ENCODE data around the gene TATDN3. TPM values are rescaled to one million over a fixed set of nuclear protein-coding genes. Genes with fewer than 3 reads are reported as not detected.
"Not testable (repeated sequence)": the region's sequence is repeated elsewhere in the genome, so short reads cannot be mapped to it uniquely, and the experiment has no call there.

TATDN3 gene
- total and polyA plus RNA-seq, 2 donors: 19.1 TPM

DNA sequence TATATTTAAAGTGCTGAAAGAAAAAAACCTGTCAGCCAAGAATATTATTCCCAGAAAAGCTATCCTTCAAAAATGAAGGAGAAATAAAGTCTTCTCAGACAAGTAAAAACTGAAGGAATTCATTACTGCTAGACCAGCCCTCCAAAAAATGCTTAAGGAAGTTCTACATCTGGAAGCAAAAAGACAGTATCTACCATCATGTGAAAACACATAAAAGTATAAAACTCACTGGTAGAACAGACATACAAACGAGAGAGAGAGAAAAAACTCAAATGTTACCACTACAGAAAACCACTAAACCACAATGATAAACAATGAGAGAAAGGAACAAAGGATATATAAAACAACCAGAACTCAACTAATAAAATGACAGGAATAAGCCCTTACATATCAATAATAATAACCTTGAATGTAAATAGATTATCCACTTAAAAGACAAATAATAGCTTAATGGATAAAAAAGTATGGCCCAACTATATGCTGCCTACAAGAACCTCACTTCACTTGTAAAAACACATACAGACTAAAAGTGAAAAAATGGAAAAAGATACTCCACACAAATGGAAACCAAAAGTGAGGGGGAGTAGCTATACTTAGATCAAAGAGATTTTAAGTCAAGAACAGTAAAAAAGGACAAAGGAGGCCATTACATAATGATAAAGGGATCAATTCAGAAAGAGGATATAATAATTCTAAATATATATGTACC is 22.1 kb upstream of the TATDN3 start:
- 4% methylated on average over 1 of the region's 1 CpG for WGBS
- Histone ChIP-seq H3K9me3 (ENCODE audit: control insufficient read depth in 2 of 2, insufficient read depth in 1 of 2, low read length in 1 of 2) (peaks cover 0 to 5% of the 10 kb centered on the region in 2 donors), H3K36me3 (ENCODE audit: control insufficient read depth in 2 of 2, insufficient read depth in 2 of 2, low read length in 1 of 2) (peaks cover 7 to 22% of the 10 kb centered on the region in 2 donors), H3K4me3 (ENCODE audit: low read length in 2 of 2) (no peak overlapping the region), H3K27ac (ENCODE audit: low read depth in 1 of 2, low read length in 1 of 2) (no peak overlapping the region), H3K27me3 (ENCODE audit: control insufficient read depth in 2 of 2, insufficient read depth in 1 of 2, low read length in 1 of 2) (no peaks in the 10 kb centered on the region), H3K4me1 (ENCODE audit: control insufficient read depth in 2 of 2, insufficient read depth in 2 of 2, low read length in 2 of 2) (no peaks in the 10 kb centered on the region)
- DNase-seq (ENCODE audit: low read depth in 6 of 9, low spot score in 9 of 9): peak in 1 of 9 donors; percentile 21

DNA sequence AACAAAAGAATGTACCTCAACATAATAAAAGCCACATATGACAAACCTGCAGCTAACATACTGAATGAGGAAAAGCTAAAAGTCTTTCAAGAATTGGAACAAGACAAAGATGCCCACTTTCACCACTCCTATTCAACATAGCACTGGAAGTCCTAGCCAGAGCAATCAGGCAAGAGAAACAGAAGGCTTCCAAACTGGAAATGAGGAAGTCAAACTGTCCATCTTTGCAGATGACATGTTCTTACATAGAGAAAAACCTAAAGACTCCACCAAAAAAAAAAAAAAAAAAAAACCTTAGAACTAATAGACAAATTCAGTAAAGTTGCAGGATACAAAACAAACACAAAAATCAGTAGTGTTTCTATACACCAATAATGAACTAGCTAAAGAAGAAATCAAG is 20.4 kb upstream of the TATDN3 start:
- no peak for DNase-seq (ENCODE audit: low read depth in 6 of 9, low spot score in 9 of 9)
- H3K36me3 ChIP-seq (ENCODE audit: control insufficient read depth in 2 of 2, insufficient read depth in 2 of 2, low read length in 1 of 2): peaks cover 7 to 23% of the 10 kb centered on the region in 2 donors
- H3K9me3 ChIP-seq (ENCODE audit: control insufficient read depth in 2 of 2, insufficient read depth in 1 of 2, low read length in 1 of 2): peaks cover 0 to 5% of the 10 kb centered on the region in 2 donors
- no peaks in the 10 kb centered on the region for H3K27me3 ChIP-seq (ENCODE audit: control insufficient read depth in 2 of 2, insufficient read depth in 1 of 2, low read length in 1 of 2)
- H3K27ac ChIP-seq (ENCODE audit: low read depth in 1 of 2, low read length in 1 of 2): no peak overlapping the region
- no peaks in the 10 kb centered on the region for H3K4me1 ChIP-seq (ENCODE audit: control insufficient read depth in 2 of 2, insufficient read depth in 2 of 2, low read length in 2 of 2)
- H3K4me3 ChIP-seq (ENCODE audit: low read length in 2 of 2): no peak overlapping the region

DNA sequence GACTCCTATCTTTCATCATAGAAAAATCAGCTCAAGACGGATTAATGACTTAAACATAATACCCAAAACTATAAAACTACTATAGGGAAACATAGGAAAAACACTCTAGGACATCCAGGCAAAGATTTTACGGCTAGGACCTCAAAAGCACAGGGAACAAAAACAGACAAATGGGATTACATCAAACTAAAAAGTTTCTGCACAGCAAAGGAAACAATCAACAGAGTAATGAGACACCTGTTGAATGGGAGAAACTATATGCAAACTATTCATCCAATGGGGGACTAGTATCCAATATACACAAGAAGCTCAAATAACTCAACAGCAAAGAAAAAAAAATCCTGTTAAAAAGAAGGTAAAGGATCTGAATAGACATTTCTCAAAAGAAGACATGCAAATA is 18.7 kb upstream of the TATDN3 start:
- Histone ChIP-seq H3K36me3 (ENCODE audit: control insufficient read depth in 2 of 2, insufficient read depth in 2 of 2, low read length in 1 of 2) (peaks cover 7 to 26% of the 10 kb centered on the region in 2 donors), H3K27me3 (ENCODE audit: control insufficient read depth in 2 of 2, insufficient read depth in 1 of 2, low read length in 1 of 2) (no peaks in the 10 kb centered on the region), H3K4me1 (ENCODE audit: control insufficient read depth in 2 of 2, insufficient read depth in 2 of 2, low read length in 2 of 2) (no peaks in the 10 kb centered on the region), H3K9me3 (ENCODE audit: control insufficient read depth in 2 of 2, insufficient read depth in 1 of 2, low read length in 1 of 2) (peaks cover 0 to 2% of the 10 kb centered on the region in 2 donors), H3K27ac (ENCODE audit: low read depth in 1 of 2, low read length in 1 of 2) (no peak overlapping the region), H3K4me3 (ENCODE audit: low read length in 2 of 2) (no peak overlapping the region)
- 99% methylated on average over 2 of the region's 2 CpGs for WGBS
- no peak for DNase-seq (ENCODE audit: low read depth in 6 of 9, low spot score in 9 of 9)

DNA sequence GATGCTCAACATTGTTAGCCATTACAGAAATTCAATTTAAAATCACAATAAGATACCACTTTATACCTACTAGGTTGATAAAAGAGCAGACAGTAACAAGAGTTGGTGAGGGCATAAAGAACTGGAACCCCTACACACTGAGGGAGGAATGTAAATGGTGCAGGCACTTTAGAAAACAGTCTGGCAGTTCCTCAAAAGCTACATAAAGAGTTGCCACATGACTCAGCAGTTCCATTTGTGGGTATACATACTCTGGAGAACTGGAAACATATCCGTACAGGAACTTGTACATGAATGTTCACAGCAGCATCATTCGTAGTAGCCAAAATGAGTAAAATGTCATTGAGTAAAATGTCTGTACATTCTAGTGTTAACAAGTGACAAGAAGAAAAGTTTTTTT is 17.1 kb upstream of the TATDN3 start:
- H3K27me3 ChIP-seq (ENCODE audit: control insufficient read depth in 2 of 2, insufficient read depth in 1 of 2, low read length in 1 of 2): no peaks in the 10 kb centered on the region
- H3K36me3 ChIP-seq (ENCODE audit: control insufficient read depth in 2 of 2, insufficient read depth in 2 of 2, low read length in 1 of 2): peaks cover 7 to 23% of the 10 kb centered on the region in 2 donors
- H3K4me1 ChIP-seq (ENCODE audit: control insufficient read depth in 2 of 2, insufficient read depth in 2 of 2, low read length in 2 of 2): no peaks in the 10 kb centered on the region
- no peaks in the 10 kb centered on the region for H3K9me3 ChIP-seq (ENCODE audit: control insufficient read depth in 2 of 2, insufficient read depth in 1 of 2, low read length in 1 of 2)
- H3K4me3 ChIP-seq (ENCODE audit: low read length in 2 of 2): no peak overlapping the region
- WGBS: 56% methylated on average over 2 of the region's 2 CpGs
- H3K27ac ChIP-seq (ENCODE audit: low read depth in 1 of 2, low read length in 1 of 2): no peak overlapping the region
- peak in 1 of 9 donors; percentile 34 for DNase-seq (ENCODE audit: low read depth in 6 of 9, low spot score in 9 of 9)

DNA sequence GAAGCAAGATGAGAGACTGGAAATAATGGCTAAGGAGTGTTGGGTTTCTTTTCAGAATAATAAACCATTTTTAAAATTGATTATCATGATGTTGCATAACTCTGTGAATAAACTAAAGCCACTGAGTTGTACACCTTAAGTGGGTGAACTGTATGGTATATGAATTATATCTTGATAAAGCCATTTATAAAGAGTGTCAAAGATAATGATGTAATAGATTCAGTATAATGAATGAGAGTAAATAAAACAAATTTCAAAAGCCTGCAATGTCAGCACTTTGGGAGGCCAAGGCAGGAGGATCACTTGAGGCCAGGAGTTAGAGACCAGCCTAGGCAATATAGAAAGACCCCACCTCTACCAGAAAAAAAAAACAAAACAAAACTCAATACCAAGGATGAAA is 16.5 kb upstream of the TATDN3 start:
- H3K27me3 ChIP-seq (ENCODE audit: control insufficient read depth in 2 of 2, insufficient read depth in 1 of 2, low read length in 1 of 2): no peaks in the 10 kb centered on the region
- H3K4me1 ChIP-seq (ENCODE audit: control insufficient read depth in 2 of 2, insufficient read depth in 2 of 2, low read length in 2 of 2): no peaks in the 10 kb centered on the region
- DNase-seq (ENCODE audit: low read depth in 6 of 9, low spot score in 9 of 9): no peak
- H3K4me3 ChIP-seq (ENCODE audit: low read length in 2 of 2): no peak overlapping the region
- H3K27ac ChIP-seq (ENCODE audit: low read depth in 1 of 2, low read length in 1 of 2): no peak overlapping the region
- H3K36me3 ChIP-seq (ENCODE audit: control insufficient read depth in 2 of 2, insufficient read depth in 2 of 2, low read length in 1 of 2): peaks cover 7 to 23% of the 10 kb centered on the region in 2 donors
- no peaks in the 10 kb centered on the region for H3K9me3 ChIP-seq (ENCODE audit: control insufficient read depth in 2 of 2, insufficient read depth in 1 of 2, low read length in 1 of 2)

DNA sequence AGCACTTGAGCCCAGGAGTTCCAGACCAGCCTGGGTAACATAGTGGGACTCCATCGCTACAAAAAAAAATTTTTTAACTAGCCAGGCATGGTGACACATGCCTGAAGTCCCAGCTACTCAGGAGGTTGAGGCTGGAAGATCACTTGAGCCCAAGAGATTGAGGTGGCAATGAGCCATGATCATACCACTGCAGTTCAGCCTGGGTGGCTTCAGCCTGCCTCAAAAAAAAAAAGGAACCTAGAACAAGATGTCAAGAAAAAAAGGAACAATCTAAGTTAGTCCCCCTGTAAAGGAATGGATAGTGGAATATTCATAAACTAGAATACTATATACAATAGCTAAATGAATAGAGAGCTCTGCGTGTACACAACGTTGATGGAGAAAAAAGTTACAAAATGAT is 14.5 kb upstream of the TATDN3 start:
- Histone ChIP-seq H3K27me3 (ENCODE audit: control insufficient read depth in 2 of 2, insufficient read depth in 1 of 2, low read length in 1 of 2) (no peaks in the 10 kb centered on the region), H3K36me3 (ENCODE audit: control insufficient read depth in 2 of 2, insufficient read depth in 2 of 2, low read length in 1 of 2) (peaks cover 0 to 29% of the 10 kb centered on the region in 2 donors), H3K4me3 (ENCODE audit: low read length in 2 of 2) (no peak overlapping the region), H3K9me3 (ENCODE audit: control insufficient read depth in 2 of 2, insufficient read depth in 1 of 2, low read length in 1 of 2) (no peaks in the 10 kb centered on the region), H3K27ac (ENCODE audit: low read depth in 1 of 2, low read length in 1 of 2) (no peak overlapping the region), H3K4me1 (ENCODE audit: control insufficient read depth in 2 of 2, insufficient read depth in 2 of 2, low read length in 2 of 2) (no peaks in the 10 kb centered on the region)
- WGBS: 99% methylated on average over 3 of the region's 3 CpGs
- no peak for DNase-seq (ENCODE audit: low read depth in 6 of 9, low spot score in 9 of 9)

DNA sequence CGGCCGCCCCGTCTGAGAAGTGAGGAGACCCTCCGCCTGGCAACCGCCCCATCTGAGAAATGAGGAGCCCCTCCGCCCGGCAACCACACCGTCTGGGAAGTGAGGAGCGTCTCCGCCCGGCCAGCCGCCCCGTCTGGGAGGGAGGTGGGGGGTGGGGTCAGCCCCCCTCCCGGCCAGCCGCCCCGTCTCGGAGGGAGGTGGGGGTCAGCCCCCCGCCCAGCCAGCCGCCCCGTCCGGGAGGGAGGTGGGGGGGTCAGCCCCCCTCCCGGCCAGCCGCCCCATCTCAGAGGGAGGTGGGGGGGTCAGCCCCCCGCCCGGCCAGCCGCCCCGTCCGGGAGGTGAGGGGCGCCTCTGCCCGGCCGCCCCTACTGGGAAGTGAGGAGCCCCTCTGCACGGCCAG is 12.6 kb upstream of the TATDN3 start:
- not testable (repeated sequence) for H3K4me3 ChIP-seq (ENCODE audit: low read length in 2 of 2); H3K9me3 ChIP-seq (ENCODE audit: control insufficient read depth in 2 of 2, insufficient read depth in 1 of 2, low read length in 1 of 2); H3K27me3 ChIP-seq (ENCODE audit: control insufficient read depth in 2 of 2, insufficient read depth in 1 of 2, low read length in 1 of 2); H3K27ac ChIP-seq (ENCODE audit: low read depth in 1 of 2, low read length in 1 of 2); H3K4me1 ChIP-seq (ENCODE audit: control insufficient read depth in 2 of 2, insufficient read depth in 2 of 2, low read length in 2 of 2); DNase-seq (ENCODE audit: low read depth in 6 of 9, low spot score in 9 of 9)
- WGBS: 99% methylated on average over 28 of the region's 32 CpGs
- peaks cover 4 to 31% of the 10 kb centered on the region in 2 donors for H3K36me3 ChIP-seq (ENCODE audit: control insufficient read depth in 2 of 2, insufficient read depth in 2 of 2, low read length in 1 of 2)

DNA sequence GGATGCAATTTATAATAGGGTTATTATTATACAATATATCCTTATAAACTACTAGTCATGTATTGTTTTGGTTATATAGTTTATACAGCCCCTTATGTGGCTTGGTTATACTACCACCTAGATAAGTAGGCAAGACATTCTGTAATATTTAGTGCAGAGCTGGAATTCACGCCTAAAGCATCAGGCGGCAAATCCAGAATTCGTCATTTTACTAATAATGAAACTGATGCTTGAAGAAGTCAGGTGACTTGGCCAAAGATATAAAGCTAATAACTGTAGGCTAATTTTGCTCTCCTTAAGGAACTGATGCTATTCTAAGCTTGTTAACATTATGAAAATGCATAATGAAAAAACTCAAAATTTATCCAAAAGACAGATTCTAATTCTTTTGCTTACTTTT is 10.9 kb upstream of the TATDN3 start:
- no peak overlapping the region for H3K27ac ChIP-seq (ENCODE audit: low read depth in 1 of 2, low read length in 1 of 2)
- H3K4me3 ChIP-seq (ENCODE audit: low read length in 2 of 2): no peak overlapping the region
- H3K9me3 ChIP-seq (ENCODE audit: control insufficient read depth in 2 of 2, insufficient read depth in 1 of 2, low read length in 1 of 2): no peaks in the 10 kb centered on the region
- H3K36me3 ChIP-seq (ENCODE audit: control insufficient read depth in 2 of 2, insufficient read depth in 2 of 2, low read length in 1 of 2): peaks cover 4 to 34% of the 10 kb centered on the region in 2 donors
- DNase-seq (ENCODE audit: low read depth in 6 of 9, low spot score in 9 of 9): no peak
- 96% methylated on average over 3 of the region's 3 CpGs for WGBS
- no peaks in the 10 kb centered on the region for H3K27me3 ChIP-seq (ENCODE audit: control insufficient read depth in 2 of 2, insufficient read depth in 1 of 2, low read length in 1 of 2)
- H3K4me1 ChIP-seq (ENCODE audit: control insufficient read depth in 2 of 2, insufficient read depth in 2 of 2, low read length in 2 of 2): no peaks in the 10 kb centered on the region

DNA sequence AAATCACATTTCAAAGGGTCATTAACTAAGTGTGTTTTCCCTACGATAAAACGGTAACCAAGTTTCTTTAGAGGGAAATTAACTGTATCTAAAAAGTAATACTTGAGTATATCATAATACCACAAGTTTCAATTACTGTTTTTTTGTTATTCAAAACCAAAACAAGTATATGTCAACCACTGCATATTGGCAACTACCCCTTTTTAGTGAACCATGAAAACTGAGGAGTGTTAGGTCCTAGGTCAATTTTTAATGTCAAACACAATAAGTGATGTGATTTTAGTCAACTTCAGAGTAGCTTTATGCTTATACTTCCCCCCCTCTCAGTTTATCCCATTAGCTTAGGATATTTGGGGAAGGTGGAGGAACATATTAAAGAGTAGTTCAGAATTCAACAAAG is 10.5 kb upstream of the TATDN3 start:
- Histone ChIP-seq H3K4me3 (ENCODE audit: low read length in 2 of 2) (no peak overlapping the region), H3K36me3 (ENCODE audit: control insufficient read depth in 2 of 2, insufficient read depth in 2 of 2, low read length in 1 of 2) (peaks cover 4 to 35% of the 10 kb centered on the region in 2 donors), H3K9me3 (ENCODE audit: control insufficient read depth in 2 of 2, insufficient read depth in 1 of 2, low read length in 1 of 2) (no peaks in the 10 kb centered on the region), H3K27me3 (ENCODE audit: control insufficient read depth in 2 of 2, insufficient read depth in 1 of 2, low read length in 1 of 2) (no peaks in the 10 kb centered on the region), H3K27ac (ENCODE audit: low read depth in 1 of 2, low read length in 1 of 2) (no peak overlapping the region), H3K4me1 (ENCODE audit: control insufficient read depth in 2 of 2, insufficient read depth in 2 of 2, low read length in 2 of 2) (no peaks in the 10 kb centered on the region)
- DNase-seq (ENCODE audit: low read depth in 6 of 9, low spot score in 9 of 9): no peak
- 94% methylated on average over 2 of the region's 2 CpGs for WGBS

All from thymus (tissue), 11 donors.